Hepatocyte (in vitro differentiated cells): ENCODE measurements around the gene IARS1. TPM values are rescaled to one million over a fixed set of nuclear protein-coding genes. Genes with fewer than 3 reads are reported as not detected.
A peak's percentile ranks its signal among the peaks of the same experiment; 100 is the strongest.

Experiments used
- DNase-seq: peaks from one replicate; pipeline ENCODE4 v3.0.0-alpha.2; 2016; ENCODE audit warnings: low spot score
- H2AFZ ChIP-seq: fragments of 200-600 bp; sonication (generic); 2 replicates; pipeline ENCODE4 v1.6.0; 2016; ENCODE audit warnings: antibody characterized with exemption, mild to moderate bottlenecking
- H3K27ac ChIP-seq: fragments of 200-600 bp; sonication (generic); 2 replicates; pipeline ENCODE4 v1.5.1; 2016; ENCODE audit warnings: mild to moderate bottlenecking
- H3K27me3 ChIP-seq: fragments of 200-600 bp; sonication (generic); 2 replicates; pipeline ENCODE4 v1.6.1; 2016
- H3K36me3 ChIP-seq: fragments of 200-600 bp; sonication (generic); replicated peaks from 2 replicates; pipeline ENCODE4 v1.5.1; 2016; ENCODE audit warnings: low read depth; ENCODE audit not compliant: insufficient read depth
- H3K4me1 ChIP-seq: fragments of 200-600 bp; sonication (generic); 2 replicates; pipeline ENCODE4 v1.5.1; 2016; ENCODE audit warnings: mild to moderate bottlenecking, moderate library complexity; ENCODE audit not compliant: insufficient read depth
- H3K4me2 ChIP-seq: fragments of 200-600 bp; sonication (generic); 2 replicates; pipeline ENCODE4 v1.6.0; 2016
- H3K4me3 ChIP-seq: fragments of 200-600 bp; sonication (generic); 2 replicates; pipeline ENCODE4 v1.5.1; 2016; ENCODE audit warnings: mild to moderate bottlenecking
- H3K79me2 ChIP-seq: fragments of 200-600 bp; sonication (generic); 2 replicates; pipeline ENCODE4 v1.6.0; 2017; ENCODE audit warnings: mild to moderate bottlenecking
- H3K9me2 ChIP-seq: fragments of 200-600 bp; sonication (generic); replicated peaks from 2 replicates; pipeline ENCODE4 v1.6.0; 2017; ENCODE audit warnings: mild to moderate bottlenecking; ENCODE audit not compliant: insufficient read depth
- H3K9me3 ChIP-seq: fragments of 200-600 bp; sonication (generic); 2 replicates; pipeline ENCODE4 v1.5.1; 2016; ENCODE audit warnings: low read depth, mild to moderate bottlenecking
- H4K20me1 ChIP-seq: fragments of 200-600 bp; sonication (generic); 2 replicates; pipeline ENCODE4 v1.6.0; 2016; ENCODE audit warnings: mild to moderate bottlenecking; ENCODE audit not compliant: insufficient read depth, poor library complexity, severe bottlenecking
- CTCF ChIP-seq: fragments of 200-600 bp; sonication (generic); IDR thresholded peaks from 2 replicates; pipeline ENCODE4 v1.5.1; 2016; ENCODE audit warnings: antibody characterized with exemption, mild to moderate bottlenecking; ENCODE audit not compliant: poor library complexity
- EZH2 ChIP-seq: fragments of 200-600 bp; sonication (generic); IDR thresholded peaks from 2 replicates; pipeline ENCODE4 v1.6.1; 2016; ENCODE audit warnings: antibody characterized with exemption, mild to moderate bottlenecking, borderline replicate concordance
- EZH2phosphoT487 ChIP-seq: fragments of 200-600 bp; sonication (generic); IDR thresholded peaks from one replicate; pipeline ENCODE4 v1.6.1; 2018; ENCODE audit warnings: antibody characterized with exemption, mild to moderate bottlenecking, low read depth, moderate library complexity; ENCODE audit not compliant: unreplicated experiment, severe bottlenecking
- WGBS: methylation state at CpG from one replicate; pipeline ENCODE4 v1.1.6; 2016; ENCODE audit warnings: low lambda C conversion rate; ENCODE audit errors: missing lambda C conversion rate; 5-methylcytosine and 5-hydroxymethylcytosine counted together
- polyA plus RNA-seq: library from polyadenylated mRNA; unstranded; fragments of >200 nt; fragmentation: Nextera tagmentation; extraction: Ambion mirVana; gene quantifications from 2 replicates; pipeline ENCODE4 v1.2.1, GENCODE V29; 2016
- total RNA-seq: library from RNA; depleted of rRNA; stranded (reverse); fragments of >200 nt; gene quantifications from 2 replicates; pipeline ENCODE4 v1.2.3, GENCODE V29; 2014

Gene IARS1
- total and polyA plus RNA-seq, 2 experiments from 2014 or later = 74.4 to 158 TPM

DNA sequence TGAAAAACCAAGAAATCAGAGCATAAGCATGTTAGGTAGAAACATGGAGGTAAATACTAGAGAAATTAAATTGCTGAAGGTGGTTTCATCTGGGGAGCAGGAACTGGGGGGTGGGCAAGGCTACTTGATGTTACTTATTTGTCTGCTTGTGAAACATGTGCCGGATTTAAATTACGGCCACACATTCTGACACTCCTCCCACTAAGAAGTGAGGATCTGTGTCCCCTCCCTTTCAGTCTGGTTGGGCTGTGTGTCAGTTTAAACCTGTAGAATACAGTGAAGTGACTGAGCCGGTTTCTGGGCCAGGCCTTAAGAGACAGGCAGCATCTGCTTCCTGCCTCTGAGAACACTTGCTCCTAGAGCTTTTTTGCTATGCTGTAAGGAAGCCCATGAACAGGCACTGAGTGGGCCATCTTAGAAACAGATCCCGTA, 2.3 kb upstream of the IARS1 start:
- Histone ChIP-seq H3K4me1 (peaks cover 25% of the 10 kb centered on the region), H3K4me2 (peak overlapping the region; percentile 84)
- WGBS = 52% methylated on average over 4 of the region's 4 CpGs

GRCh38 chr9:92295240-92295790, 1.8 kb upstream of the IARS1 start:
- H3K4me2 ChIP-seq = peak overlapping the region; percentile 84
- H3K4me3 ChIP-seq = no peak overlapping the region
- DNase-seq = peak; percentile 9
- no peaks in the 10 kb centered on the region for H3K9me3 ChIP-seq
- H2AFZ ChIP-seq = peak overlapping the region; percentile 36
- peaks cover 25% of the 10 kb centered on the region for H3K4me1 ChIP-seq
- H3K9me2 ChIP-seq = no peaks in the 10 kb centered on the region
- no peak for TF ChIP-seq EZH2
- TF ChIP-seq CTCF = no peak
- TF ChIP-seq EZH2phosphoT487 = no peak
- no peaks in the 10 kb centered on the region for H3K27me3 ChIP-seq
- no peaks in the 10 kb centered on the region for H4K20me1 ChIP-seq
- H3K27ac ChIP-seq = peak overlapping the region; percentile 86
- peaks cover 31% of the 10 kb centered on the region for H3K79me2 ChIP-seq
- WGBS = 48% methylated on average over 7 of the region's 7 CpGs
- H3K36me3 ChIP-seq = no peaks in the 10 kb centered on the region

More for the DNA sequence above, 2.3 kb upstream of the IARS1 start:
- Histone ChIP-seq H3K9me3 (no peaks in the 10 kb centered on the region), H3K27ac (peak overlapping the region; percentile 86), H3K9me2 (no peaks in the 10 kb centered on the region), H4K20me1 (no peaks in the 10 kb centered on the region), H3K36me3 (no peaks in the 10 kb centered on the region), H3K4me3 (no peak overlapping the region), H2AFZ (peak overlapping the region; percentile 36), H3K27me3 (no peaks in the 10 kb centered on the region), H3K79me2 (peaks cover 26% of the 10 kb centered on the region)
- TF ChIP-seq CTCF (no peak), EZH2 (no peak), EZH2phosphoT487 (no peak)
- peak; percentile 28 for DNase-seq

DNA sequence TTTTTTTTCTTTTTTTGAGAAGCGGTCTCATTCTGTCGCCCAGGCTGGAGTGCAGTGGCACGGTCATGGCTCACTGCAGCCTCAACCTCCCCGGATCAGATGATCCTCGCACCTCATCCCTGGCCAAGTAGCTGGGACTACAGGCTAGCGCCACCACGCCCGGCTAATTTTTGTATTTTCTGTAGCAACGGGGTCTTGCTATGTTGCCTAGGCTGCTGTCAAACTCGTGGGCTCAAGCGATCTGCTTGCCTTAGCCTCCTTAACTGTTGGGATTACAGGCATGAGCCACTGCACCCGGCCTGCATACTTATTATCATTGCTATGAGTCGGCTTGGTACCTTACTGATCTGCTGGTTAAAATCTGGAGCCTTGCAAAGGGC, 790 bp upstream of the IARS1 start:
- H4K20me1 ChIP-seq = no peaks in the 10 kb centered on the region
- H3K4me2 ChIP-seq = peak overlapping the region; percentile 84
- DNase-seq = peak; percentile 14
- no peaks in the 10 kb centered on the region for H3K9me3 ChIP-seq
- no peak for TF ChIP-seq EZH2
- no peak for TF ChIP-seq EZH2phosphoT487
- no peak for TF ChIP-seq CTCF
- peak overlapping the region; percentile 27 for H3K4me3 ChIP-seq
- peaks cover 25% of the 10 kb centered on the region for H3K4me1 ChIP-seq
- 45% methylated on average over 13 of the region's 13 CpGs for WGBS
- peak overlapping the region; percentile 91 for H2AFZ ChIP-seq
- H3K27ac ChIP-seq = peak overlapping the region; percentile 86
- no peaks in the 10 kb centered on the region for H3K36me3 ChIP-seq
- no peaks in the 10 kb centered on the region for H3K27me3 ChIP-seq
- H3K79me2 ChIP-seq = peaks cover 41% of the 10 kb centered on the region
- H3K9me2 ChIP-seq = no peaks in the 10 kb centered on the region

DNA sequence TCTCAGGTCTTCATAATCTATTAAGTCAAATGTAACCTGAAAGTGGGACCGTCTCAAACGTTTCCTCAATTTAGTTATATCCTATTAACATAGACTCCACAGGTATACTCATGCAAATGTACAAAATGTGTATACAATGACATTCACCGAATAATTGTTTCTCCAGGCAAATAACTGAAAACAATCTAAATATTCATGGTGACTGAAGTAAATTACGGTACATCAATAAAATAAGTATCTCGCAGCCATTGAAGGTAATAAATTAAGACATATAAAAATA, 482 bp downstream of the IARS1 start:
- WGBS = 2% methylated on average over 5 of the region's 5 CpGs
- Histone ChIP-seq H3K36me3 (no peaks in the 10 kb centered on the region), H3K4me1 (peaks cover 25% of the 10 kb centered on the region), H3K79me2 (peaks cover 53% of the 10 kb centered on the region), H3K27me3 (no peaks in the 10 kb centered on the region), H3K4me2 (peak overlapping the region; percentile 80), H2AFZ (peak overlapping the region; percentile 79), H4K20me1 (no peaks in the 10 kb centered on the region), H3K9me3 (no peaks in the 10 kb centered on the region), H3K9me2 (no peaks in the 10 kb centered on the region), H3K4me3 (peak overlapping the region; percentile 77), H3K27ac (peak overlapping the region; percentile 78)
- no peak for DNase-seq
- TF ChIP-seq EZH2 (no peak), EZH2phosphoT487 (no peak), CTCF (no peak)
